ENCODE results near the gene ACVR1B.

Gene ACVR1B

DNA sequence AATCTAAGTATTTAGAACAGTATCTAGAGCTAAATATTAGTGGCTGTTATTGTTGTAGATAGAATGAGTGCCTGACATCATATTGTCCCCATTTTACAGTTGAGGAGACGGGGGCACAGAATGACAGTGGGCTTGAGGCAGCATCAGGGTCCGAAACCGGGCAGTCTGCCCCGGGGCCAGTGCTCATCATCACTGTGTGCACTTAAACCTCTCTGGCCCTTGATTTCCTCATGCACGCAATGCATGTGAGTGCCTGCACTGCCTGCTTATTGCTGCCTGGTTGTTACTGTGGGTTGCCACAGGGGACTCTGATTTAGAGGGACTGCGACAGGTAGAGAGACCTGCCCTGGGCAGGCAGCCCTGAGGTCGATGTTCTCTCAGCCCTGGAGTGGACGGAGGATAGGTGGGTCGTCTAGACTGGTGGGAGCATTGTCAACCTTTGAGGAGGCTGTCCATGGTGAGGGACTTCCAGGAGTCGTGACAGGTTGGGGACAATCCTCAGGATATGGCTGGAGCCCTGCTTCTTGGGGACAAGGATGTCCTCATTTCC is 34.4 kb upstream of the ACVR1B start:
- Histone ChIP-seq H3K36me3 (replicated peaks; ENCODE audit: insufficient read depth, low read length) (no peaks in the 10 kb centered on the region), H3K4me3 (ENCODE audit: low read length) (no peak overlapping the region), H3K9me3 (replicated peaks; ENCODE audit: insufficient read depth, low read length) (no peaks in the 10 kb centered on the region), H3K27ac (ENCODE audit: low read length) (no peak overlapping the region), H3K4me1 (ENCODE audit: low read length) (no peaks in the 10 kb centered on the region), H3K4me2 (ENCODE audit: low read depth, low read length) (no peak overlapping the region), H4K20me1 (ENCODE audit: insufficient read depth, low read length) (no peaks in the 10 kb centered on the region), H3F3A (ENCODE audit: insufficient read depth, low read length) (no peaks in the 10 kb centered on the region), H3K9me2 (replicated peaks; ENCODE audit: insufficient read depth, low read length) (no peaks in the 10 kb centered on the region), H3K79me2 (ENCODE audit: low read length) (no peaks in the 10 kb centered on the region), H3K27me3 (replicated peaks; ENCODE audit: insufficient read depth, low read length) (no peaks in the 10 kb centered on the region), H3K9ac (ENCODE audit: low read length) (no peak overlapping the region), H2AFZ (ENCODE audit: low read length) (no peak overlapping the region)
- TF ChIP-seq EZH2phosphoT487 (IDR thresholded peaks at IDR 0.05; ENCODE audit: low read length) (no peak), EZH2 (optimal IDR thresholded peaks at IDR 0.05; ENCODE audit: low read depth, low read length) (no peak)
- TF ChIP-seq, protein P1, sequence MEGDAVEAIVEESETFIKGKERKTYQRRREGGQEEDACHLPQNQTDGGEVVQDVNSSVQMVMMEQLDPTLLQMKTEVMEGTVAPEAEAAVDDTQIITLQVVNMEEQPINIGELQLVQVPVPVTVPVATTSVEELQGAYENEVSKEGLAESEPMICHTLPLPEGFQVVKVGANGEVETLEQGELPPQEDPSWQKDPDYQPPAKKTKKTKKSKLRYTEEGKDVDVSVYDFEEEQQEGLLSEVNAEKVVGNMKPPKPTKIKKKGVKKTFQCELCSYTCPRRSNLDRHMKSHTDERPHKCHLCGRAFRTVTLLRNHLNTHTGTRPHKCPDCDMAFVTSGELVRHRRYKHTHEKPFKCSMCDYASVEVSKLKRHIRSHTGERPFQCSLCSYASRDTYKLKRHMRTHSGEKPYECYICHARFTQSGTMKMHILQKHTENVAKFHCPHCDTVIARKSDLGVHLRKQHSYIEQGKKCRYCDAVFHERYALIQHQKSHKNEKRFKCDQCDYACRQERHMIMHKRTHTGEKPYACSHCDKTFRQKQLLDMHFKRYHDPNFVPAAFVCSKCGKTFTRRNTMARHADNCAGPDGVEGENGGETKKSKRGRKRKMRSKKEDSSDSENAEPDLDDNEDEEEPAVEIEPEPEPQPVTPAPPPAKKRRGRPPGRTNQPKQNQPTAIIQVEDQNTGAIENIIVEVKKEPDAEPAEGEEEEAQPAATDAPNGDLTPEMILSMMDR (IDR thresholded peaks at IDR 0.05; ENCODE audit: low read length), result no peak
- DNase-seq, result no peak

DNA sequence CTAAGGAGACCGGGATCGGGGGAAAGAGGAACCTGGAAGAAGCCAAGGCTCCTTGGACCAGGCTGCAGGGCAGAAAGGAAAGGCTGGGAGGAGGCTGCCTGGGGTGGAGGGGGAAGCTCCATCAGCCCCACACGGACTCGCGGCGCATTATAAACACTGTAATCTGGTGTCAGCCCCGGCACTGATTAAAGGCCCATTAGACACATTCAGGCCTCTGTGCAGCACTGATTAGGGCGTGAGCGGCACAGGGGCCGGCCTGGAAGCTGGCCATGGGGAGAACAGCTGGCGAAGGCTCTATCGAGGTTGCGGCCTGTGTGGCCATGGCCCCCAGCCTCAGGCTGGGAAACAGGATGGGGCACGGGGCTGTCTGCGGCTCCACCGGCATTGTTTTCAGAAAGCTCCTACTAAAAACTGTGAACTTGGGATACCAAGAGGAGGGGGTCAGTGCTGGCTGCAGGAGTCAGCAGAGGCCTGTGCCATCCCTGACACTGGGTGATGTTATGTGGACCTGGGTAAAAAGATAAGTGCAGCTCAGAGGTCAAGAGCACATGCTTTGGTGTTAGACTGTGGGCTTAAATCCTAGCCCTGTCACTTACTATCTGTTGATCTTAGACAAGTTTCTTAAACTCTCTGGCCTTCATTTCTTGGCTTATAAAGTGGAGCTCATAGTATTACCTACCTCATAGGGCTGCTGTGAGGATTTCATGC is 33.6 kb upstream of the ACVR1B start:
- TF ChIP-seq EZH2 (optimal IDR thresholded peaks at IDR 0.05; ENCODE audit: low read depth, low read length) (no peak), EZH2phosphoT487 (IDR thresholded peaks at IDR 0.05; ENCODE audit: low read length) (no peak)
- TF ChIP-seq, protein P1 (IDR thresholded peaks at IDR 0.05; ENCODE audit: low read length), result no peak
- Histone ChIP-seq H3K4me2 (ENCODE audit: low read depth, low read length) (no peak overlapping the region), H3F3A (ENCODE audit: insufficient read depth, low read length) (no peaks in the 10 kb centered on the region), H4K20me1 (ENCODE audit: insufficient read depth, low read length) (no peaks in the 10 kb centered on the region), H3K79me2 (ENCODE audit: low read length) (no peaks in the 10 kb centered on the region), H3K27me3 (replicated peaks; ENCODE audit: insufficient read depth, low read length) (no peaks in the 10 kb centered on the region), H3K9me3 (replicated peaks; ENCODE audit: insufficient read depth, low read length) (no peaks in the 10 kb centered on the region), H3K4me3 (ENCODE audit: low read length) (no peak overlapping the region), H3K27ac (ENCODE audit: low read length) (no peak overlapping the region), H3K36me3 (replicated peaks; ENCODE audit: insufficient read depth, low read length) (no peaks in the 10 kb centered on the region), H3K4me1 (ENCODE audit: low read length) (peaks cover 1% of the 10 kb centered on the region), H3K9ac (ENCODE audit: low read length) (no peak overlapping the region), H3K9me2 (replicated peaks; ENCODE audit: insufficient read depth, low read length) (no peaks in the 10 kb centered on the region), H2AFZ (ENCODE audit: low read length) (no peak overlapping the region)
- DNase-seq, result no peak

DNA sequence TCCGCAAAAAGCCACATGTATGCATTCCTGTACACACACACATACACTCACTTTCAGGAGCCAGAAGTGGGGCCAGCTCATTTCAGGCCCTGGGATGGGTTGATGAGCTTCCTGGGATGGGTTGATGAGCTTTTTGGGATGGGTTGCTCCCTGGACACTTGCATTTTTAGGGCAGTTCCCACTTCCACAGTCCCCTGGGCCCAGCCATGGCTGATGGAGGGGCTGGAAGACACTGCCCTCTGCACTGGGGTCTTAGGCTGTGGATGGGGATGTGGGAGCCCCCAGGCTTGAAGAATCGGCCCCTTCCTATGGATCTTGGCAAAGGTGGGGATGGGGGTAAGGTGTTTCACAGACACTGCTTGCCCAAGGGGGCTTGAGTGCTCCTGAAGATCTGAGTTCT is 31.5 kb upstream of the ACVR1B start:
- Histone ChIP-seq H3K79me2 (ENCODE audit: low read length) (no peaks in the 10 kb centered on the region), H3K9me2 (replicated peaks; ENCODE audit: insufficient read depth, low read length) (no peaks in the 10 kb centered on the region), H3K9me3 (replicated peaks; ENCODE audit: insufficient read depth, low read length) (no peaks in the 10 kb centered on the region), H3F3A (ENCODE audit: insufficient read depth, low read length) (no peaks in the 10 kb centered on the region), H3K27me3 (replicated peaks; ENCODE audit: insufficient read depth, low read length) (no peaks in the 10 kb centered on the region), H3K4me1 (ENCODE audit: low read length) (peaks cover 5% of the 10 kb centered on the region), H3K9ac (ENCODE audit: low read length) (no peak overlapping the region), H3K27ac (ENCODE audit: low read length) (no peak overlapping the region), H4K20me1 (ENCODE audit: insufficient read depth, low read length) (no peaks in the 10 kb centered on the region), H3K36me3 (replicated peaks; ENCODE audit: insufficient read depth, low read length) (no peaks in the 10 kb centered on the region), H2AFZ (ENCODE audit: low read length) (no peak overlapping the region), H3K4me2 (ENCODE audit: low read depth, low read length) (no peak overlapping the region), H3K4me3 (ENCODE audit: low read length) (no peak overlapping the region)
- DNase-seq, result no peak
- TF ChIP-seq EZH2phosphoT487 (IDR thresholded peaks at IDR 0.05; ENCODE audit: low read length) (no peak), EZH2 (optimal IDR thresholded peaks at IDR 0.05; ENCODE audit: low read depth, low read length) (no peak)
- TF ChIP-seq, protein P1 (IDR thresholded peaks at IDR 0.05; ENCODE audit: low read length), result no peak

Data from MM.1S (cell line).